Mesodermal cell (in vitro differentiated cells): ENCODE results near the gene MACROD2.

ENCODE experiments used
- H3K27ac ChIP-seq: 2 replicates; pipeline ENCODE4 v1.7.0; 2013; ENCODE audit warnings: mild to moderate bottlenecking, low read depth, low read length, moderate library complexity; ENCODE audit not compliant: severe bottlenecking
- H3K36me3 ChIP-seq: 2 replicates; pipeline ENCODE4 v1.7.1; 2013; ENCODE audit warnings: mild to moderate bottlenecking, low read length, moderate library complexity; ENCODE audit not compliant: control insufficient read depth, insufficient read depth
- H3K4me1 ChIP-seq: one replicate; pipeline ENCODE4 v1.7.1; 2013; ENCODE audit warnings: mild to moderate bottlenecking, low read length; ENCODE audit not compliant: insufficient read depth, control insufficient read depth, poor library complexity, severe bottlenecking
- H3K4me3 ChIP-seq: 2 replicates; pipeline ENCODE4 v1.7.0; 2013; ENCODE audit warnings: low read length, control low read depth, mild to moderate bottlenecking; ENCODE audit not compliant: insufficient read depth, poor library complexity, severe bottlenecking; ENCODE audit errors: extremely low read depth
- H3K9me3 ChIP-seq: 2 replicates; pipeline ENCODE4 v1.7.1; 2013; ENCODE audit warnings: mild to moderate bottlenecking, low read length, moderate library complexity; ENCODE audit not compliant: control insufficient read depth
- WGBS, 2 experiments: methylation state at CpG; one replicate each; pipeline ENCODE4 v1.1.5; 2013; ENCODE audit warnings: missing lambda C conversion rate in 2 of 2; ENCODE audit not compliant: insufficient coverage in 2 of 2; 5-methylcytosine and 5-hydroxymethylcytosine counted together

MACROD2 gene

GRCh38 chr20:14727485-14728150 lies 732.3 kb downstream of the MACROD2 start:
- H3K27ac ChIP-seq = no peak overlapping the region
- H3K36me3 ChIP-seq = no peaks in the 10 kb centered on the region
- H3K9me3 ChIP-seq = no peaks in the 10 kb centered on the region
- WGBS, 2 experiments = 100% methylated on average over 1 of the region's 1 CpG; no CpG with 5 or more reads in 1 of the 2 experiments
- no peak overlapping the region for H3K4me3 ChIP-seq
- H3K4me1 ChIP-seq = no peaks in the 10 kb centered on the region

- H3K4me1 ChIP-seq = no peaks in the 10 kb centered on the region
- WGBS, 2 experiments = 57% methylated on average over 1 of the region's 3 CpGs; no CpG with 5 or more reads in 1 of the 2 experiments
- no peak overlapping the region for H3K4me3 ChIP-seq
- H3K36me3 ChIP-seq = no peaks in the 10 kb centered on the region
- H3K9me3 ChIP-seq = no peaks in the 10 kb centered on the region
- no peak overlapping the region for H3K27ac ChIP-seq
These were observed 734.1 kb downstream of the MACROD2 start for GRCh38 chr20:14729390-14729789.

GRCh38 chr20:14732343-14732742 lies 737.0 kb downstream of the MACROD2 start:
- no peak overlapping the region for H3K4me3 ChIP-seq
- H3K9me3 ChIP-seq = no peaks in the 10 kb centered on the region
- WGBS, 2 experiments = 94 to 100% methylated on average over 2 of the region's 3 CpGs
- no peak overlapping the region for H3K27ac ChIP-seq
- H3K36me3 ChIP-seq = no peaks in the 10 kb centered on the region
- H3K4me1 ChIP-seq = no peaks in the 10 kb centered on the region

- no peak overlapping the region for H3K27ac ChIP-seq
- no peaks in the 10 kb centered on the region for H3K36me3 ChIP-seq
- H3K9me3 ChIP-seq = no peaks in the 10 kb centered on the region
- H3K4me3 ChIP-seq = no peak overlapping the region
- no CpG with 5 or more reads among the region's 1 CpG for WGBS, 2 experiments
- no peaks in the 10 kb centered on the region for H3K4me1 ChIP-seq
These were observed 737.7 kb downstream of the MACROD2 start for GRCh38 chr20:14732996-14733395.

- Histone ChIP-seq H3K27ac (no peak overlapping the region), H3K4me1 (no peaks in the 10 kb centered on the region), H3K9me3 (no peaks in the 10 kb centered on the region), H3K36me3 (no peaks in the 10 kb centered on the region), H3K4me3 (no peak overlapping the region)
These were observed 745.1 kb downstream of the MACROD2 start for GRCh38 chr20:14740380-14740779.

- no peaks in the 10 kb centered on the region for H3K9me3 ChIP-seq
- H3K4me1 ChIP-seq = no peaks in the 10 kb centered on the region
- H3K36me3 ChIP-seq = no peaks in the 10 kb centered on the region
- H3K27ac ChIP-seq = no peak overlapping the region
- no peak overlapping the region for H3K4me3 ChIP-seq
These were observed 746.3 kb downstream of the MACROD2 start for GRCh38 chr20:14741616-14742015.

- Histone ChIP-seq H3K27ac (no peak overlapping the region), H3K9me3 (no peaks in the 10 kb centered on the region), H3K4me1 (no peaks in the 10 kb centered on the region), H3K36me3 (no peaks in the 10 kb centered on the region), H3K4me3 (no peak overlapping the region)
- 89% methylated on average over 1 of the region's 3 CpGs; no CpG with 5 or more reads in 1 of the 2 experiments for WGBS, 2 experiments
These were observed 749.4 kb downstream of the MACROD2 start for GRCh38 chr20:14744723-14745122.

- H3K9me3 ChIP-seq = no peaks in the 10 kb centered on the region
- 100% methylated on average over 1 of the region's 2 CpGs; no CpG with 5 or more reads in 1 of the 2 experiments for WGBS, 2 experiments
- no peak overlapping the region for H3K4me3 ChIP-seq
- H3K36me3 ChIP-seq = no peaks in the 10 kb centered on the region
- no peak overlapping the region for H3K27ac ChIP-seq
- no peaks in the 10 kb centered on the region for H3K4me1 ChIP-seq
These were observed 750.5 kb downstream of the MACROD2 start for GRCh38 chr20:14745830-14746229.

GRCh38 chr20:14751191-14751590 lies 755.9 kb downstream of the MACROD2 start:
- Histone ChIP-seq H3K4me3 (no peak overlapping the region), H3K36me3 (no peaks in the 10 kb centered on the region), H3K9me3 (no peaks in the 10 kb centered on the region), H3K27ac (no peak overlapping the region), H3K4me1 (no peaks in the 10 kb centered on the region)
- 100% methylated on average over 1 of the region's 1 CpG; no CpG with 5 or more reads in 1 of the 2 experiments for WGBS, 2 experiments

- Histone ChIP-seq H3K36me3 (no peaks in the 10 kb centered on the region), H3K4me1 (no peaks in the 10 kb centered on the region), H3K4me3 (no peak overlapping the region), H3K9me3 (no peaks in the 10 kb centered on the region), H3K27ac (no peak overlapping the region)
- WGBS, 2 experiments = 93 to 94% methylated on average over 9 of the region's 12 CpGs
These were observed 762.4 kb downstream of the MACROD2 start for GRCh38 chr20:14757728-14758127.

- Histone ChIP-seq H3K27ac (no peak overlapping the region), H3K36me3 (no peaks in the 10 kb centered on the region), H3K4me3 (no peak overlapping the region), H3K9me3 (no peaks in the 10 kb centered on the region), H3K4me1 (no peaks in the 10 kb centered on the region)
- 86 to 100% methylated on average over 1 of the region's 2 CpGs for WGBS, 2 experiments
These were observed 763.0 kb downstream of the MACROD2 start for GRCh38 chr20:14758356-14758755.
